ENCODE measurements around the gene TMEM53. TPM values are rescaled to one million over a fixed set of nuclear protein-coding genes. Genes with fewer than 3 reads are reported as not detected.

The TMEM53 gene
- total RNA-seq, 1 experiment from 2014 or later, result 8.2 TPM

GRCh38 chr1:44620072-44620471, 54.2 kb downstream of the TMEM53 start (continued):
- TF ChIP-seq, protein P1, sequence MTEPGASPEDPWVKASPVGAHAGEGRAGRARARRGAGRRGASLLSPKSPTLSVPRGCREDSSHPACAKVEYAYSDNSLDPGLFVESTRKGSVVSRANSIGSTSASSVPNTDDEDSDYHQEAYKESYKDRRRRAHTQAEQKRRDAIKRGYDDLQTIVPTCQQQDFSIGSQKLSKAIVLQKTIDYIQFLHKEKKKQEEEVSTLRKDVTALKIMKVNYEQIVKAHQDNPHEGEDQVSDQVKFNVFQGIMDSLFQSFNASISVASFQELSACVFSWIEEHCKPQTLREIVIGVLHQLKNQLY (CRISPR knock-in tag; IDR thresholded peaks at IDR 0.05), result no peak
- no peak for TF ChIP-seq KAT7 (CRISPR knock-in tag; IDR thresholded peaks at IDR 0.05; ENCODE audit: borderline replicate concordance)

DNA sequence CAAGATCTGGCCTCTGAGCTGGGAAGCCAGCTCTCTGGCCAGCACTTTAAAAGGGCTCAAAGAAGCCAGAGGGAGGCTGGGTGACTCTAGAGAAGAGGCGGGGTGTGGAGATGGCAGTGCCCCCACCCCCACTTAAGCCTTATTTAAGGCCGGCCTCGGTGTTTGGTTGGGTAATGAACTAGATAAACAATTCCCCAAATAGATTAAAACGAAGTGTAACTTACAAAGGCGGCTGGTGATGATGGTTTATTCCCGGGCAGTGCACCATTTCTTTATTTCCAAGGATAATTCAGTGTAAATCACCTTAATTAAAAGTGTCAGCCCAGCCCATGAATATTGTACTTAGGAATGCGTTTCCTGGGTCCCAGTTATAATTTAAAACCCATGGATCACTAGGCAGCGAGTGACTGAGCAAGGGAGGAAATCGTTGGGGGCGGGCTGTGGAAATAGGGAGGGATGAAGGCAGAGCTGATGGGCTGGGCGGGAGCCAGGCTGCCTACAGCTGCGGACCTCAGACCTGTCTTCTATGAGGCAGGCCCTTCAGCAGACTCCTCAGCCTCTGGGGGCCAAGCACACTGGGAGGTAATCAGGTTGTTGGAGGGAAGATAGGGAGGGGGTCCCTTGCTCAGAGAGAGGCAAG, 54.9 kb downstream of the TMEM53 start:
- ATAC-seq (peak; percentile 38), DNase-seq (ENCODE audit: low spot score) (no peak)
- Mint-ChIP-seq H3K9me3 (no peaks in the 10 kb centered on the region), H3K36me3 (no peaks in the 10 kb centered on the region), H3K4me3 (no peak overlapping the region), H3K27me3 (ENCODE audit: low read depth) (peaks cover 10% of the 10 kb centered on the region), H3K27ac (no peak overlapping the region), H3K4me1 (peaks cover 27% of the 10 kb centered on the region)
- ChIA-PET CTCF (interaction anchor here (0.6 to 3.9 kb wide), 5 partner anchors 10 to 85 kb away, joined by 3 to 40 read pairs (median 3); no protein-coding TSS in a partner anchor), POLR2A (no interaction called here)
- TF ChIP-seq KAT7 (CRISPR knock-in tag; IDR thresholded peaks at IDR 0.05; ENCODE audit: borderline replicate concordance), result no peak
- TF ChIP-seq, protein P2, sequence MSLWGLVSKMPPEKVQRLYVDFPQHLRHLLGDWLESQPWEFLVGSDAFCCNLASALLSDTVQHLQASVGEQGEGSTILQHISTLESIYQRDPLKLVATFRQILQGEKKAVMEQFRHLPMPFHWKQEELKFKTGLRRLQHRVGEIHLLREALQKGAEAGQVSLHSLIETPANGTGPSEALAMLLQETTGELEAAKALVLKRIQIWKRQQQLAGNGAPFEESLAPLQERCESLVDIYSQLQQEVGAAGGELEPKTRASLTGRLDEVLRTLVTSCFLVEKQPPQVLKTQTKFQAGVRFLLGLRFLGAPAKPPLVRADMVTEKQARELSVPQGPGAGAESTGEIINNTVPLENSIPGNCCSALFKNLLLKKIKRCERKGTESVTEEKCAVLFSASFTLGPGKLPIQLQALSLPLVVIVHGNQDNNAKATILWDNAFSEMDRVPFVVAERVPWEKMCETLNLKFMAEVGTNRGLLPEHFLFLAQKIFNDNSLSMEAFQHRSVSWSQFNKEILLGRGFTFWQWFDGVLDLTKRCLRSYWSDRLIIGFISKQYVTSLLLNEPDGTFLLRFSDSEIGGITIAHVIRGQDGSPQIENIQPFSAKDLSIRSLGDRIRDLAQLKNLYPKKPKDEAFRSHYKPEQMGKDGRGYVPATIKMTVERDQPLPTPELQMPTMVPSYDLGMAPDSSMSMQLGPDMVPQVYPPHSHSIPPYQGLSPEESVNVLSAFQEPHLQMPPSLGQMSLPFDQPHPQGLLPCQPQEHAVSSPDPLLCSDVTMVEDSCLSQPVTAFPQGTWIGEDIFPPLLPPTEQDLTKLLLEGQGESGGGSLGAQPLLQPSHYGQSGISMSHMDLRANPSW (CRISPR knock-in tag; conservative IDR thresholded peaks at IDR 0.05; ENCODE audit: low read depth), result no peak
- TF ChIP-seq CBFB (CRISPR knock-in tag; IDR thresholded peaks at IDR 0.05; ENCODE audit: low read depth), result no peak

- Mint-ChIP-seq H3K4me1 (peaks cover 27% of the 10 kb centered on the region), H3K9me3 (no peaks in the 10 kb centered on the region), H3K4me3 (peak overlapping the region; percentile 83), H3K27me3 (ENCODE audit: low read depth) (peaks cover 10% of the 10 kb centered on the region), H3K36me3 (no peaks in the 10 kb centered on the region), H3K27ac (no peak overlapping the region)
- peak; percentile 20 for ATAC-seq
- ChIA-PET CTCF (interaction anchor here (0.7 to 3.9 kb wide), 7 partner anchors 8 to 270 kb away, joined by 3 to 40 read pairs (median 4); no protein-coding TSS in a partner anchor), POLR2A (no interaction called here)
- TF ChIP-seq, protein P3, sequence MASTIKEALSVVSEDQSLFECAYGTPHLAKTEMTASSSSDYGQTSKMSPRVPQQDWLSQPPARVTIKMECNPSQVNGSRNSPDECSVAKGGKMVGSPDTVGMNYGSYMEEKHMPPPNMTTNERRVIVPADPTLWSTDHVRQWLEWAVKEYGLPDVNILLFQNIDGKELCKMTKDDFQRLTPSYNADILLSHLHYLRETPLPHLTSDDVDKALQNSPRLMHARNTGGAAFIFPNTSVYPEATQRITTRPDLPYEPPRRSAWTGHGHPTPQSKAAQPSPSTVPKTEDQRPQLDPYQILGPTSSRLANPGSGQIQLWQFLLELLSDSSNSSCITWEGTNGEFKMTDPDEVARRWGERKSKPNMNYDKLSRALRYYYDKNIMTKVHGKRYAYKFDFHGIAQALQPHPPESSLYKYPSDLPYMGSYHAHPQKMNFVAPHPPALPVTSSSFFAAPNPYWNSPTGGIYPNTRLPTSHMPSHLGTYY (CRISPR knock-in tag; IDR thresholded peaks at IDR 0.05), result no peak
- TF ChIP-seq ZNF263 (CRISPR knock-in tag; IDR thresholded peaks at IDR 0.05; ENCODE audit: low read depth), result peak; percentile 39; the same call in 1 of the 2 replicates
- no peak for DNase-seq (ENCODE audit: low spot score)
These were observed 56.6 kb downstream of the TMEM53 start for GRCh38 chr1:44617703-44618029.

GRCh38 chr1:44616991-44617702, 57.1 kb downstream of the TMEM53 start:
- no peak for TF ChIP-seq ZNF138 (CRISPR knock-in tag; conservative IDR thresholded peaks at IDR 0.05)
- no peak for TF ChIP-seq HMGA2 (CRISPR knock-in tag; IDR thresholded peaks at IDR 0.05)
- peak; percentile 11; the same call in 1 of the 2 replicates for TF ChIP-seq NFYB (CRISPR knock-in tag; conservative IDR thresholded peaks at IDR 0.05; ENCODE audit: low read depth)
- no peak for TF ChIP-seq CDX4 (CRISPR knock-in tag; IDR thresholded peaks at IDR 0.05; ENCODE audit: borderline replicate concordance)
- Mint-ChIP-seq H3K27me3 (ENCODE audit: low read depth) (peaks cover 10% of the 10 kb centered on the region), H3K27ac (no peak overlapping the region), H3K36me3 (no peaks in the 10 kb centered on the region), H3K4me1 (peaks cover 27% of the 10 kb centered on the region), H3K9me3 (no peaks in the 10 kb centered on the region), H3K4me3 (peak overlapping the region; percentile 83)
- POLR2A ChIA-PET, result no interaction called here
- peak; percentile 54 for DNase-seq (ENCODE audit: low spot score)
- CTCF ChIA-PET, result interaction anchor here (0.8 to 3.9 kb wide), 9 partner anchors 8 to 270 kb away, joined by 3 to 40 read pairs (median 4); no protein-coding TSS in a partner anchor
- ATAC-seq, result peak; percentile 49
